Amygdala (tissue), 56 donors: Measurements from ENCODE around the gene ENPP4.
"Not testable (repeated sequence)": the region's sequence is repeated elsewhere in the genome, so short reads cannot be mapped to it uniquely, and the experiment has no call there.

Source experiments
- DNase-seq, 56 donors: peaks; one replicate each; lab custom pipeline; 2025; lab: John Stamatoyannopoulos, UW

ENPP4 gene

GRCh38 chr6:46129291-46129628 is 529 bp upstream of the ENPP4 start:
- DNase-seq, result no peak

GRCh38 chr6:46130666-46131065 is 877 bp downstream of the ENPP4 start:
- DNase-seq, result peak in 1 of 56 donors; percentile 12

GRCh38 chr6:46131291-46131690 is 1.5 kb downstream of the ENPP4 start:
- not testable (repeated sequence) for DNase-seq

- no peak for DNase-seq
These were observed 4.4 kb downstream of the ENPP4 start for GRCh38 chr6:46134216-46134615.

- no peak for DNase-seq
These were observed 5.4 kb downstream of the ENPP4 start for GRCh38 chr6:46135176-46135575.

GRCh38 chr6:46136831-46137230 is 7.0 kb downstream of the ENPP4 start:
- no peak for DNase-seq

GRCh38 chr6:46137387-46137786 is 7.6 kb downstream of the ENPP4 start:
- no peak for DNase-seq

- DNase-seq, result no peak
These were observed 8.5 kb downstream of the ENPP4 start for GRCh38 chr6:46138281-46138680.

- DNase-seq, result no peak
These were observed 14.5 kb downstream of the ENPP4 start for GRCh38 chr6:46144270-46144669.

GRCh38 chr6:46149066-46149465 is 19.3 kb downstream of the ENPP4 start:
- not testable (repeated sequence) for DNase-seq

GRCh38 chr6:46156701-46157100 is 26.9 kb downstream of the ENPP4 start:
- no peak for DNase-seq

GRCh38 chr6:46159229-46159628 is 29.4 kb downstream of the ENPP4 start:
- no peak for DNase-seq

- DNase-seq, result no peak
These were observed 30.3 kb downstream of the ENPP4 start for GRCh38 chr6:46160102-46160501.

GRCh38 chr6:46170357-46171289 is 40.8 kb downstream of the ENPP4 start, which contains the start of gene ENPP5:
Gene ENPP5 (minus strand): TSS chr6:46170980. CDS start chr6:46168262, 2,718 bp downstream.
- peak; percentile 34 to 95 (median 88) for DNase-seq

- DNase-seq, result no peak
These were observed 42.4 kb downstream of the ENPP4 start for GRCh38 chr6:46172176-46172575.

- no peak for DNase-seq
These were observed 45.1 kb downstream of the ENPP4 start for GRCh38 chr6:46174904-46175303.

- DNase-seq, result no peak
These were observed 45.7 kb downstream of the ENPP4 start for GRCh38 chr6:46175446-46175845.

- DNase-seq, result no peak
These were observed 46.2 kb downstream of the ENPP4 start for GRCh38 chr6:46175976-46176375.

GRCh38 chr6:46184114-46184513 is 54.3 kb downstream of the ENPP4 start:
- DNase-seq, result no peak

- DNase-seq, result no peak
These were observed 56.8 kb downstream of the ENPP4 start for GRCh38 chr6:46186583-46186982.

- no peak for DNase-seq
These were observed 59.9 kb downstream of the ENPP4 start for GRCh38 chr6:46189726-46190125.

GRCh38 chr6:46190889-46191288 is 61.1 kb downstream of the ENPP4 start:
- no peak for DNase-seq
